Naive B cell (primary cell): Measurements from ENCODE around the gene PFN3. TPM values are rescaled to one million over a fixed set of nuclear protein-coding genes. Genes with fewer than 3 reads are reported as not detected.
"Not testable (repeated sequence)": the region's sequence is repeated elsewhere in the genome, so short reads cannot be mapped to it uniquely, and the experiment has no call there.

Source experiments
- ATAC-seq, 2 donors: fragments of 150-1000 bp; cut with Tn5 transposase; 2 replicates each; pipeline ENCODE4 v1.10.0; 2021; ENCODE audit warnings: low read depth in 2 of 2, mild to moderate bottlenecking in 2 of 2, moderate library complexity in 2 of 2
- DNase-seq: peaks from one replicate; pipeline ENCODE4 v3.0.0; 2022
- H3K27ac Mint-ChIP-seq, 6 donors: one replicate each; pipeline ENCODE4 v1.8.0; 2020 to 2022; ENCODE audit warnings: mild to moderate bottlenecking in 6 of 6, mixed read lengths in 6 of 6, moderate library complexity in 5 of 6, inconsistent platforms in 2 of 6
- H3K27me3 Mint-ChIP-seq, 3 donors: one replicate each; pipeline ENCODE4 v1.8.0; 2021 to 2022; ENCODE audit warnings: mixed read lengths in 3 of 3, mild to moderate bottlenecking in 1 of 3
- H3K36me3 Mint-ChIP-seq, 2 donors: one replicate each; pipeline ENCODE4 v1.8.0; 2020 to 2022; ENCODE audit warnings: mixed read lengths in 2 of 2, inconsistent platforms in 1 of 2, mild to moderate bottlenecking in 1 of 2
- H3K4me1 Mint-ChIP-seq, 3 donors: one replicate each; pipeline ENCODE4 v1.8.0; 2020 to 2022; ENCODE audit warnings: mixed read lengths in 3 of 3, inconsistent platforms in 1 of 3, mild to moderate bottlenecking in 1 of 3, moderate library complexity in 1 of 3
- H3K4me3 Mint-ChIP-seq, 8 donors: one replicate each; pipeline ENCODE4 v1.8.0; 2020 to 2022; ENCODE audit warnings: mild to moderate bottlenecking in 8 of 8, mixed read lengths in 8 of 8, moderate library complexity in 8 of 8, inconsistent platforms in 2 of 8
- H3K9me3 Mint-ChIP-seq, 7 donors: one replicate each; pipeline ENCODE4 v1.8.0; 2020 to 2022; ENCODE audit warnings: mixed read lengths in 7 of 7, mild to moderate bottlenecking in 5 of 7, inconsistent platforms in 2 of 7, moderate library complexity in 1 of 7
- polyA plus RNA-seq, 6 donors: library from polyadenylated mRNA; unstranded; fragments of 300-500 nt; fragmentation: Illumina TruSeq; gene quantifications; one replicate each; pipeline ENCODE4 v1.2.3, GENCODE V29; 2021; ENCODE audit warnings: low read depth in 6 of 6

PFN3 gene
- polyA plus RNA-seq, 6 donors from 2014 or later = not detected

- Mint-ChIP-seq H3K9me3 (no peaks in the 10 kb centered on the region), H3K4me3 (peak overlapping the region in 1 of 8 donors; percentile 82), H3K36me3 (peaks cover 4 to 16% of the 10 kb centered on the region in 2 donors), H3K27ac (peak overlapping the region in 1 of 6 donors; percentile 56), H3K27me3 (no peaks in the 10 kb centered on the region), H3K4me1 (peaks cover 39 to 54% (median 52%) of the 10 kb centered on the region in 3 donors)
- ATAC-seq = no peak
- DNase-seq = no peak
These were observed 32.2 kb downstream of the PFN3 start for GRCh38 chr5:177367981-177368868.

GRCh38 chr5:177367323-177367848, 33.1 kb downstream of the PFN3 start:
- ATAC-seq = no peak

GRCh38 chr5:177366528-177367322, 33.7 kb downstream of the PFN3 start:
- H3K27me3 Mint-ChIP-seq = no peaks in the 10 kb centered on the region
- H3K9me3 Mint-ChIP-seq = no peaks in the 10 kb centered on the region
- H3K27ac Mint-ChIP-seq = no peak overlapping the region
- ATAC-seq (no peak), DNase-seq (no peak)
- peak overlapping the region in 1 of 8 donors; percentile 64 for H3K4me3 Mint-ChIP-seq
- H3K4me1 Mint-ChIP-seq = peaks cover 47 to 55% (median 53%) of the 10 kb centered on the region in 3 donors
- peaks cover 4 to 16% of the 10 kb centered on the region in 2 donors for H3K36me3 Mint-ChIP-seq

More at GRCh38 chr5:177367323-177367848, 33.1 kb downstream of the PFN3 start:
- no peak for DNase-seq
- peaks cover 4 to 16% of the 10 kb centered on the region in 2 donors for H3K36me3 Mint-ChIP-seq
- H3K4me3 Mint-ChIP-seq = no peak overlapping the region
- peaks cover 44 to 54% (median 53%) of the 10 kb centered on the region in 3 donors for H3K4me1 Mint-ChIP-seq
- no peaks in the 10 kb centered on the region for H3K9me3 Mint-ChIP-seq
- no peaks in the 10 kb centered on the region for H3K27me3 Mint-ChIP-seq
- no peak overlapping the region for H3K27ac Mint-ChIP-seq

DNA sequence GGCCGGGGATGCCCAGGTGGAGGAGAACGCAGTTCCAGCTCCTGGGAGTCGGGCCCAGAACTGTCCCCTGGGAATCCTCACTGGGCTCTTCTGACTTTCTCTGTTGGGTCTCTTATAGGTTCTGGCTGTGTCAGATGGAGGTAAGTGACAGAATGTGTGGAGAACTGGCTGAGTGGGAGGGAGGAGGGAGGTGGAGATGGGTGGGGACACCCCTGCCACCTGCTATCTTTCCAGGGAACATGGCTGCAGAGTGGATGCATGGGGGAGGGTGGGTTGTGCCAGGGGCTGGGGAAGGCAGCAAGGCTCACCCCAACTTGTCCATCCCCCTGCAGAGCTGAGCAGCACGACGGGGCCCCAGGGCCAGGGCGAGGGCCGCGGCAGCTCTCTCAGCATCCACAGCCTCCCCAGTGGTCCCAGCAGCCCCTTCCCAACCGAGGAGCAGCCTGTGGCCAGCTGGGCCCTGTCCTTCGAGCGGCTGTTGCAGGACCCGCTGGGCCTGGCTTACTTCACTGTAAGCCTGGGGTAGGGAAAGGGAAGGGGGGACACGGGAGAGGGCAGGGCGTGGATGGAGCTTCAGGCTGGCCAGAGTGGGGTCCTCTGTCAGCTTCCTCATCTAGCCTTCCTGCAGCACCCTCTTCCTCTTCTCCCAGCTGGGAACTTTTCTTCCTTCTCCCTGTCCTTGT, 34.5 kb downstream of the PFN3 start:
- Mint-ChIP-seq H3K4me1 (peaks cover 45 to 57% (median 53%) of the 10 kb centered on the region in 3 donors), H3K36me3 (peaks cover 4 to 16% of the 10 kb centered on the region in 2 donors), H3K9me3 (no peaks in the 10 kb centered on the region), H3K27ac (peak overlapping the region in 2 of 6 donors; percentile 24 to 74), H3K4me3 (peak overlapping the region in 2 of 8 donors; percentile 44 to 64), H3K27me3 (no peaks in the 10 kb centered on the region)
- ATAC-seq (no peak), DNase-seq (no peak)

- ATAC-seq = no peak
- Mint-ChIP-seq H3K4me3 (peak overlapping the region in 5 of 8 donors; percentile 6 to 73 (median 35)), H3K27me3 (no peaks in the 10 kb centered on the region), H3K27ac (peak overlapping the region in 1 of 6 donors; percentile 12), H3K36me3 (peaks cover 4 to 20% of the 10 kb centered on the region in 2 donors), H3K4me1 (peaks cover 50 to 65% (median 57%) of the 10 kb centered on the region in 3 donors), H3K9me3 (no peaks in the 10 kb centered on the region)
- no peak for DNase-seq
These were observed 36.1 kb downstream of the PFN3 start for GRCh38 chr5:177364159-177364962.

GRCh38 chr5:177363565-177363964, 36.9 kb downstream of the PFN3 start:
- H3K4me3 Mint-ChIP-seq = peak overlapping the region in 6 of 8 donors; percentile 56 to 92 (median 83)
- peaks cover 50 to 66% (median 57%) of the 10 kb centered on the region in 3 donors for H3K4me1 Mint-ChIP-seq
- no peak overlapping the region for H3K27ac Mint-ChIP-seq
- H3K36me3 Mint-ChIP-seq = peaks cover 4 to 12% of the 10 kb centered on the region in 2 donors
- ATAC-seq = no peak
- no peak for DNase-seq
- H3K27me3 Mint-ChIP-seq = no peaks in the 10 kb centered on the region
- H3K9me3 Mint-ChIP-seq = no peaks in the 10 kb centered on the region

- Mint-ChIP-seq H3K27ac (peak overlapping the region; percentile 49 to 94 (median 83)), H3K36me3 (peaks cover 0 to 6% of the 10 kb centered on the region in 2 donors), H3K4me3 (peak overlapping the region; percentile 45 to 92 (median 83)), H3K9me3 (no peaks in the 10 kb centered on the region), H3K4me1 (peaks cover 47 to 70% (median 59%) of the 10 kb centered on the region in 3 donors), H3K27me3 (no peaks in the 10 kb centered on the region)
- peak; percentile 57 to 62 for ATAC-seq
- no peak for DNase-seq
These were observed 37.6 kb downstream of the PFN3 start for GRCh38 chr5:177362610-177363507.

GRCh38 chr5:177362292-177362609, 38.2 kb downstream of the PFN3 start:
- peak overlapping the region in 7 of 8 donors; percentile 64 to 89 (median 83) for H3K4me3 Mint-ChIP-seq
- H3K36me3 Mint-ChIP-seq = peaks cover 0 to 6% of the 10 kb centered on the region in 2 donors
- DNase-seq = no peak
- H3K27ac Mint-ChIP-seq = peak overlapping the region in 4 of 6 donors; percentile 67 to 94 (median 84)
- H3K27me3 Mint-ChIP-seq = no peaks in the 10 kb centered on the region
- peaks cover 0 to 4% (median 0%) of the 10 kb centered on the region in 7 donors for H3K9me3 Mint-ChIP-seq
- ATAC-seq = no peak
- peaks cover 53 to 74% (median 65%) of the 10 kb centered on the region in 3 donors for H3K4me1 Mint-ChIP-seq

GRCh38 chr5:177361418-177362291, 38.8 kb downstream of the PFN3 start:
- peaks cover 0 to 6% of the 10 kb centered on the region in 2 donors for H3K36me3 Mint-ChIP-seq
- H3K4me3 Mint-ChIP-seq = peak overlapping the region; percentile 64 to 89 (median 83)
- DNase-seq (peak; percentile 43), ATAC-seq (peak; percentile 29 to 43)
- H3K9me3 Mint-ChIP-seq = peaks cover 0 to 4% (median 0%) of the 10 kb centered on the region in 7 donors
- H3K27me3 Mint-ChIP-seq = no peaks in the 10 kb centered on the region
- H3K27ac Mint-ChIP-seq = peak overlapping the region; percentile 32 to 94 (median 84)
- H3K4me1 Mint-ChIP-seq = peaks cover 59 to 80% (median 70%) of the 10 kb centered on the region in 3 donors

GRCh38 chr5:177360740-177361139, 39.7 kb downstream of the PFN3 start:
- H3K27ac Mint-ChIP-seq = peak overlapping the region in 2 of 6 donors; percentile 76 to 94

More at GRCh38 chr5:177360740-177361139, 39.7 kb downstream of the PFN3 start:
- H3K9me3 Mint-ChIP-seq, H3K27me3 Mint-ChIP-seq, H3K36me3 Mint-ChIP-seq, ATAC-seq, DNase-seq: not testable (repeated sequence)
- H3K4me3 Mint-ChIP-seq = peak overlapping the region in 5 of 8 donors; percentile 8 to 86 (median 64)
- peaks cover 64 to 87% (median 75%) of the 10 kb centered on the region in 3 donors for H3K4me1 Mint-ChIP-seq
